HEK293 (cell line): ENCODE measurements around the gene PLEKHM2.

ENCODE experiments used
- CTCF ChIA-PET: fragments of 350-600 bp; formaldehyde crosslinking; extraction: SDS; loops from one replicate; lab custom pipeline; 2021; ENCODE audit warnings: antibody characterized with exemption; lab: Yijun Ruan, JAX
- POLR2A ChIA-PET: fragments of 300-600 bp; formaldehyde crosslinking; extraction: SDS; loops from one replicate; lab custom pipeline; 2020; ENCODE audit warnings: antibody characterized with exemption, inconsistent platforms; lab: Yijun Ruan, JAX
- H3K27ac ChIP-seq: fragments of 200-500 bp; sonication (Bioruptor generic); 2 replicates; pipeline ENCODE4 v1.5.1; 2014; ENCODE audit warnings: low read depth, low read length, control low read depth, inconsistent platforms; ENCODE audit errors: extremely low read depth
- H3K36me3 ChIP-seq, 2 experiments: fragments of 200-500 bp in 1 of 2; sonication (Bioruptor generic) in 1 of 2; 1 replicate in 1 of 2; 2 replicates in 1 of 2; pipeline ENCODE4 v1.5.1; 2014 to 2017; ENCODE audit warnings: inconsistent platforms in 2 of 2, low read length in 2 of 2; ENCODE audit not compliant: control insufficient read depth in 2 of 2, insufficient read depth in 1 of 2
- H3K4me1 ChIP-seq: fragments of 200-500 bp; sonication (Bioruptor generic); 2 replicates; pipeline ENCODE4 v1.5.1; 2014; ENCODE audit warnings: mild to moderate bottlenecking, low read length, inconsistent platforms; ENCODE audit not compliant: control insufficient read depth, insufficient read depth
- H3K4me3 ChIP-seq: 2 replicates; pipeline ENCODE4 v1.5.1; 2011; ENCODE audit warnings: low read depth, mild to moderate bottlenecking, control low read depth, low read length, moderate library complexity
- H3K9me3 ChIP-seq: fragments of 200-500 bp; sonication (Bioruptor generic); 2 replicates; pipeline ENCODE4 v1.5.1; 2014; ENCODE audit warnings: low read depth, low read length, inconsistent platforms; ENCODE audit not compliant: control insufficient read depth, insufficient read depth
- GLI4 ChIP-seq: fragments of 450-650 bp; formaldehyde crosslinking; IDR thresholded peaks from 2 replicates; pipeline ENCODE4 v1.5.1; 2016; ENCODE audit warnings: missing biosample characterization, missing genetic modification characterization
- KLF1 ChIP-seq: fragments of 450-650 bp; formaldehyde crosslinking; IDR thresholded peaks from 2 replicates; pipeline ENCODE4 v1.5.1; 2016; ENCODE audit warnings: missing biosample characterization, missing genetic modification characterization
- KLF10 ChIP-seq: fragments of 450-650 bp; IDR thresholded peaks from 2 replicates; pipeline ENCODE4 v1.5.1; 2018; ENCODE audit warnings: missing biosample characterization, mild to moderate bottlenecking, missing genetic modification characterization
- KLF9 ChIP-seq: fragments of 450-650 bp; formaldehyde crosslinking; IDR thresholded peaks from 2 replicates; pipeline ENCODE4 v1.5.1; 2016; ENCODE audit warnings: missing biosample characterization, missing genetic modification characterization, low read depth
- PRDM4 ChIP-seq: fragments of 450-650 bp; formaldehyde crosslinking; IDR thresholded peaks from 2 replicates; pipeline ENCODE4 v1.5.1; 2017; ENCODE audit warnings: missing biosample characterization, missing genetic modification characterization
- SP2 ChIP-seq: fragments of 450-650 bp; formaldehyde crosslinking; IDR thresholded peaks from 2 replicates; pipeline ENCODE4 v1.5.1; 2016; ENCODE audit warnings: missing biosample characterization, missing genetic modification characterization
- ZBTB21 ChIP-seq: fragments of 450-650 bp; formaldehyde crosslinking; IDR thresholded peaks from 2 replicates; pipeline ENCODE4 v1.5.1; 2017; ENCODE audit warnings: missing biosample characterization, missing genetic modification characterization
- ZBTB8A ChIP-seq: fragments of 450-650 bp; formaldehyde crosslinking; IDR thresholded peaks from 2 replicates; pipeline ENCODE4 v1.5.1; 2016; ENCODE audit warnings: missing biosample characterization, missing genetic modification characterization
- ZNF10 ChIP-seq: fragments of 450-650 bp; formaldehyde crosslinking; IDR thresholded peaks from 2 replicates; pipeline ENCODE4 v1.5.1; 2017; ENCODE audit warnings: missing biosample characterization, missing genetic modification characterization
- ZNF138 ChIP-seq: fragments of 450-650 bp; formaldehyde crosslinking; IDR thresholded peaks from 2 replicates; pipeline ENCODE4 v1.5.1; 2016; ENCODE audit warnings: missing biosample characterization, missing genetic modification characterization, borderline replicate concordance
- ZNF146 ChIP-seq: fragments of 450-650 bp; formaldehyde crosslinking; IDR thresholded peaks from 2 replicates; pipeline ENCODE4 v1.5.1; 2016; ENCODE audit warnings: missing biosample characterization, missing genetic modification characterization
- ZNF221 ChIP-seq: fragments of 450-650 bp; formaldehyde crosslinking; IDR thresholded peaks from 2 replicates; pipeline ENCODE4 v1.5.1; 2017; ENCODE audit warnings: missing biosample characterization, missing genetic modification characterization, borderline replicate concordance
- ZNF223 ChIP-seq: fragments of 450-650 bp; formaldehyde crosslinking; IDR thresholded peaks from 2 replicates; pipeline ENCODE4 v1.5.1; 2016; ENCODE audit warnings: missing biosample characterization, missing genetic modification characterization
- ZNF24 ChIP-seq: fragments of 450-650 bp; formaldehyde crosslinking; IDR thresholded peaks from 2 replicates; pipeline ENCODE4 v1.5.1; 2016; ENCODE audit warnings: missing biosample characterization, missing genetic modification characterization
- ZNF266 ChIP-seq: fragments of 450-650 bp; formaldehyde crosslinking; IDR thresholded peaks from 2 replicates; pipeline ENCODE4 v1.5.1; 2016; ENCODE audit warnings: missing biosample characterization, missing genetic modification characterization, low read depth
- ZNF341 ChIP-seq: fragments of 450-650 bp; formaldehyde crosslinking; IDR thresholded peaks from 2 replicates; pipeline ENCODE4; 2016; ENCODE audit warnings: low read depth, missing biosample characterization, missing genetic modification characterization
- ZNF366 ChIP-seq: fragments of 450-650 bp; formaldehyde crosslinking; conservative IDR thresholded peaks from 2 replicates; pipeline ENCODE4 v1.5.1; 2016; ENCODE audit warnings: missing biosample characterization, missing genetic modification characterization
- ZNF391 ChIP-seq: fragments of 450-650 bp; formaldehyde crosslinking; IDR thresholded peaks from 2 replicates; pipeline ENCODE4 v1.5.1; 2016; ENCODE audit warnings: low read depth, missing biosample characterization, missing genetic modification characterization, borderline replicate concordance
- ZNF426 ChIP-seq: fragments of 450-650 bp; formaldehyde crosslinking; IDR thresholded peaks from 2 replicates; pipeline ENCODE4 v1.5.1; 2017; ENCODE audit warnings: missing biosample characterization, missing genetic modification characterization, mild to moderate bottlenecking, inconsistent platforms, moderate library complexity
- ZNF433 ChIP-seq: fragments of 450-650 bp; formaldehyde crosslinking; IDR thresholded peaks from 2 replicates; pipeline ENCODE4 v1.5.1; 2016; ENCODE audit warnings: missing biosample characterization, missing genetic modification characterization, low read depth
- ZNF510 ChIP-seq: fragments of 450-650 bp; formaldehyde crosslinking; IDR thresholded peaks from 2 replicates; pipeline ENCODE4 v1.5.1; 2018; ENCODE audit warnings: mild to moderate bottlenecking, missing genetic modification characterization, missing biosample characterization; ENCODE audit not compliant: insufficient replicate concordance
- ZNF548 ChIP-seq: fragments of 450-650 bp; formaldehyde crosslinking; IDR thresholded peaks from 2 replicates; pipeline ENCODE4 v1.5.1; 2016; ENCODE audit warnings: missing biosample characterization, missing genetic modification characterization
- ZNF555 ChIP-seq: fragments of 450-650 bp; formaldehyde crosslinking; conservative IDR thresholded peaks from 2 replicates; pipeline ENCODE4 v1.5.1; 2017; ENCODE audit warnings: missing biosample characterization, mild to moderate bottlenecking, missing genetic modification characterization, inconsistent platforms
- ZNF571 ChIP-seq: fragments of 450-650 bp; formaldehyde crosslinking; IDR thresholded peaks from 2 replicates; pipeline ENCODE4 v1.5.0; 2017; ENCODE audit warnings: missing biosample characterization, missing genetic modification characterization
- ZNF596 ChIP-seq: fragments of 450-650 bp; IDR thresholded peaks from 2 replicates; pipeline ENCODE4 v1.5.0; 2018; ENCODE audit warnings: missing biosample characterization, mild to moderate bottlenecking, missing genetic modification characterization, moderate library complexity
- ZNF610 ChIP-seq: fragments of 450-650 bp; formaldehyde crosslinking; IDR thresholded peaks from 2 replicates; pipeline ENCODE4 v1.5.1; 2016; ENCODE audit warnings: missing biosample characterization, missing genetic modification characterization, borderline replicate concordance
- ZNF629 ChIP-seq: fragments of 450-650 bp; formaldehyde crosslinking; IDR thresholded peaks from 2 replicates; pipeline ENCODE4 v1.5.1; 2017; ENCODE audit warnings: missing biosample characterization, missing genetic modification characterization
- ZNF645 ChIP-seq: fragments of 450-650 bp; formaldehyde crosslinking; IDR thresholded peaks from 2 replicates; pipeline ENCODE4; 2016; ENCODE audit warnings: missing biosample characterization, missing genetic modification characterization
- ZNF677 ChIP-seq: fragments of 450-650 bp; IDR thresholded peaks from 2 replicates; pipeline ENCODE4 v1.5.0; 2018; ENCODE audit warnings: missing biosample characterization, mild to moderate bottlenecking, missing genetic modification characterization, moderate library complexity
- ZNF76 ChIP-seq: fragments of 450-650 bp; formaldehyde crosslinking; IDR thresholded peaks from 2 replicates; pipeline ENCODE4; 2016; ENCODE audit warnings: low read depth, missing biosample characterization, missing genetic modification characterization, borderline replicate concordance
- ZNF776 ChIP-seq: fragments of 450-650 bp; formaldehyde crosslinking; IDR thresholded peaks from 2 replicates; pipeline ENCODE4 v1.5.0; 2017; ENCODE audit warnings: missing biosample characterization, missing genetic modification characterization, borderline replicate concordance
- ZNF792 ChIP-seq: fragments of 450-650 bp; formaldehyde crosslinking; IDR thresholded peaks from 2 replicates; pipeline ENCODE4 v1.5.1; 2016; ENCODE audit warnings: missing biosample characterization, missing genetic modification characterization
- ZNF830 ChIP-seq: fragments of 450-650 bp; IDR thresholded peaks from 2 replicates; pipeline ENCODE4 v1.5.0; 2018; ENCODE audit warnings: missing biosample characterization, missing genetic modification characterization, low read depth, mild to moderate bottlenecking, moderate library complexity

PLEKHM2 gene

GRCh38 chr1:15739259-15739658 lies 55.1 kb downstream of the PLEKHM2 start:
- ChIA-PET CTCF (interaction anchor here (0.6 to 0.9 kb wide), 2 partner anchors 52 to 143 kb away, joined by 3 read pairs; no protein-coding TSS in a partner anchor), POLR2A (interaction anchor here (1.2 kb wide), 1 partner anchor 143 kb away, joined by 3 read pairs; no protein-coding TSS in a partner anchor)
- Histone ChIP-seq H3K27ac (no peak overlapping the region), H3K4me3 (no peak overlapping the region), H3K4me1 (no peaks in the 10 kb centered on the region), H3K36me3 (peaks cover 0 to 13% of the 10 kb centered on the region in 2 experiments; a peak in 1 of 3 replicates), H3K9me3 (no peaks in the 10 kb centered on the region)
- TF ChIP-seq ZBTB8A (tag by site-specific recombination) (no peak), ZNF776 (tag by site-specific recombination) (no peak), ZNF433 (tag by site-specific recombination) (no peak), ZNF610 (tag by site-specific recombination) (no peak), ZBTB21 (no peak), ZNF629 (tag by site-specific recombination) (no peak), ZNF138 (tag by site-specific recombination) (no peak), ZNF223 (tag by site-specific recombination) (no peak), ZNF366 (tag by site-specific recombination) (no peak), ZNF830 (tag by site-specific recombination) (no peak), ZNF391 (no peak), ZNF571 (tag by site-specific recombination) (no peak), PRDM4 (no peak), ZNF24 (no peak), ZNF10 (tag by site-specific recombination) (no peak), ZNF76 (no peak)

- Histone ChIP-seq H3K27ac (no peak overlapping the region), H3K4me1 (no peaks in the 10 kb centered on the region), H3K4me3 (no peak overlapping the region), H3K36me3 (peaks cover 0 to 8% of the 10 kb centered on the region in 2 experiments; a peak in 1 of 3 replicates), H3K9me3 (no peaks in the 10 kb centered on the region)
- POLR2A ChIA-PET: interaction anchor here (0.6 to 1.2 kb wide), 2 partner anchors 16 to 144 kb away, joined by 3 to 4 read pairs; no protein-coding TSS in a partner anchor
- CTCF ChIA-PET: interaction anchor here (1.4 to 2.5 kb wide), 4 partner anchors 8 to 146 kb away, joined by 3 to 15 read pairs (median 12); no protein-coding TSS in a partner anchor
- TF ChIP-seq ZNF221 (tag by site-specific recombination) (no peak), ZNF677 (no peak), ZNF792 (tag by site-specific recombination) (no peak), SP2 (no peak), ZNF433 (tag by site-specific recombination) (no peak), KLF1 (tag by site-specific recombination) (no peak), ZNF266 (tag by site-specific recombination) (no peak), ZNF341 (tag by site-specific recombination) (no peak), KLF10 (no peak), ZNF510 (tag by site-specific recombination) (no peak), KLF9 (tag by site-specific recombination) (no peak), GLI4 (tag by site-specific recombination) (no peak), ZNF548 (tag by site-specific recombination) (no peak), ZNF146 (no peak), ZNF555 (tag by site-specific recombination) (no peak), ZNF645 (no peak), ZNF596 (tag by site-specific recombination) (no peak), ZNF426 (tag by site-specific recombination) (no peak)
Measured at GRCh38 chr1:15739745-15740144, 55.6 kb downstream of the PLEKHM2 start.
